NK-92 (cell line): Measurements from ENCODE around the gene EPHB2.
"Not testable (repeated sequence)": the region's sequence is repeated elsewhere in the genome, so short reads cannot be mapped to it uniquely, and the experiment has no call there.

Experiments used
- DNase-seq: peaks from one replicate; lab custom pipeline; 2025; ENCODE audit not compliant: unreplicated experiment; lab: John Stamatoyannopoulos, UW

Gene EPHB2

DNA sequence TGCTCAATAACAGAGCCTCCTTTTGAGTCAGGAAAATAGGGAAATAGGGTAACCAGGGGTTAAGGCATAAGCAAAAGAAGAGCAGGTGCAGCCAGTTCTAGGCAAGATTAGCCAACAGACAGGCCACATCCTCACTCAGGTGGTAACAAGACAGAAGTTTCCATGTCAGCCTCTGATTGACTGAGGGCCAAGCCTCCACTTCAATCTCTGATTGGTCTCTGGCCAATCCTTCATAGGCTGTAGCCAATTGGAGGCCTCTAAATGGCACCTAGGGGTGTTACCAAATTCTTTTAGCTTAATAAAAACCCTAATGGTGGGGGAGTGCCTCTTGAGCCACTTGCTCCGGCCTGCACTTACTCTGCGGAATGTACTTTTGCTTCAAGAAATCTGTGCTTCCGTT is 224.8 kb downstream of the EPHB2 start:
- DNase-seq, result no peak

DNA sequence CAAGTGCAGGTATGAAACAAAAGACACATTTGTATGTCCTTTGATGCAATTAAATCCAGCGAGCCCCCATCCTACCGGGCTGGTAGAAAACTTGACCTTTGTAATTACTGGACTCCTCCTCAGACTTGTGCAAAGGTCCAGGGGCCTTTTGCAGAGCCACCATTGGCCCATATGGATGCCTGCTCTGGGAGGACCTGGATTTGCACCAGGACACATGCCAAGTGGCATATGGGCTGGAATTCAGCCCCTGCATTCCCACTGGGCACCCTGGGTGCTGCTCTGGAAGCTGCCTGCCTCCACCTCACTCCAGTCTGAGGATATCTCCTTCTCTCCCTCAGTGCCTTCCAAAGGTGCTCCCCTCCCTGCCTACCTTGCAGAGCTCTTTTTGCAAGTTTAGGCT is 226.0 kb downstream of the EPHB2 start:
- DNase-seq, result no peak

- DNase-seq, result no peak
Measured at GRCh38 chr1:22941257-22941656, 230.6 kb downstream of the EPHB2 start.

GRCh38 chr1:22944346-22945055 is 233.9 kb downstream of the EPHB2 start:
- DNase-seq, result no peak

GRCh38 chr1:22945171-22945570 is 234.5 kb downstream of the EPHB2 start:
- DNase-seq, result not testable (repeated sequence)

DNA sequence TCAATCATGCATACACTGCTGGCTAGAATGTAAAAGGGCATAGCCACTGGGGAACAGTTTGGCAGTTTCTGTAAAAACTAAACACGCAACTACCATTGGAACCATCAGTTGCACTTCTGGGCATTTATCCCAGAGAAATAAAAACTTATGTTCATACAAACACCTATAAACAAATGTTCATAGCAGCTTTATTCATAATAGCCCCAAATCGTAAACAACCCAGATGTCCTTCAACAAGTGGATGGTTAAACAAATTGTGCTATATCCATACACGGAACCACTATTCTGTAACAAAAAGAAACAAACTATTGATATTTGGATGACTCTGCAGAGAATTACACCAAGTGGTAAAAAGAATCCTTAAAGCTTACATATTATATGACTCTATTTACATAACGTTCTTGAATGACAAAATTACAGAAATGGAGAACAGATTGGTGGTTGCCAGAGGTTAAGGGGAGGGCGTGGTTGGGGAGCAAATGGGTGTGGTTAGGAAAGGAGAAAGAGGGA is 239.2 kb downstream of the EPHB2 start:
- DNase-seq, result no peak

- DNase-seq, result no peak
Measured at GRCh38 chr1:22951796-22952195, 241.2 kb downstream of the EPHB2 start.

DNA sequence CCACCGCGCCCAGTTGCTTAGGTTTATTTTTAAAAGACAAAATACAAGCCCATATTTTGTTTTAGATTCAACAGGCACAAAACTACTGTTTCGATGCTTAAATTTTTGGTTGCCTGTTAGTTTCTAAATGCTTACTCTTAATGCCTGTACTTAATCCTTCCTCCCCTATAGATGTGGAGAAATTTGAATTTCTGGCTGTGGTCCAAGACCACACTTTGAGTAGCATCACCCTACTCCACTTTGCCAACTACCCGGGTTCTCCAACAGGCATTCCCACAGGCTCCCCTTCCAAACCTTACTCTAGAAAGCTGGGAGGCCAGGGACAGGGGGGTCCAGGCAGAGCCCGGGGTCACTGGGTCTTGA is 242.0 kb downstream of the EPHB2 start:
- no peak for DNase-seq

DNA sequence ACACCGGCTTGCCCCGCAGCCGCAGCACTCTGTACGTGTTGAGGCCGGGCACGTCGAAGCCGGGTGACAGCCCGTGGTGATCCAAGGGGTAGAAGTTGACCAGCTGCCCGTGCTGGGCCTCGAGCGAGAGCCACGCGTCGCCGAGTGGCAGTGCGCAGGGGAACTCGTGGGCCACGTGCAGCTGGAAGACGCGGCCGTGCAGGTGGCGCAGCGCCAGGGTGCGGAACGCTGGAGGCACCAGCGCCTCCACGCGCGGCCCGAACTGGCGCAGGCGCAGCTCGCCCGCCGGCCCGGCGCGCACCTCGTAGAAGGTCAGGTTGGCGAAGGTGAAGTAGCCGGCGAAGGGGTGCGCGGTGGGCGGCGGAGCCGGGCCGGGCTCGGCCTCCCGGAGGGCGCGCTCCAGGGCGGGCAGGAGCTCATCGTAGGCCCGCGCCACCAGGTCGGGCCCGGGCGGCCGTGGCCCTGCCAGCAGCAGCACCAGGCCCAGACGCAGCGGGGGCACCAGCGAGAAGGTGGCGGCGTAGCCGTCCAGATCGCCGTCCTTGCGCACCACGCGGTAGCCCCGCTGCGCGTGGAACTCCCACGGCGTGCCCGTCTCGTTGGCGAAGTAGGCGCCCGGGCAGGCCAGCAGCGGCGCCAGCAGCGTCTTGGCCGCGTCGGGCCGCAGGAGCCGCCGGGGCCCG is 242.6 kb downstream of the EPHB2 start:
- no peak for DNase-seq

- no peak for DNase-seq
Measured at GRCh38 chr1:22953740-22954141, 243.1 kb downstream of the EPHB2 start.

DNA sequence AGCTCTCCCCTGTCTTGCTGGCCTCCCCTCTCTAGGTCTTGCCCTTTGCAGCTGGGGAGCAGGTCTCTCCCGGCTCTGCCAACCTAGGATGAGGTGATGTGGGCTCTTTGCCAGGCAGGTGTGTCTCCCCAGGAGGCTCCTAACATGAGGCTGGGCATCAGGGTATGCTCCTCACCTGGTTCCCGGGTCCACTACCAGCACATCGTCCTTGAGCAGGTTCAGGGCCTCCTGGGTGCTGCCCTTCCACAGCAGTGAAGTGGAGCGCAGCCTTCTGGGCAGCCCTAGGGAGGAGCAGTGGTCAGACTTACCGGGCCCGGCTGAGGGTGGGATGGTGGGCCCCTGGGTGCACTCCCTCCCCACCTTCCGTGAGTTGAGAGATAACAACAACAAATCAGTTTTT is 244.5 kb downstream of the EPHB2 start:
- DNase-seq, result no peak

GRCh38 chr1:22957066-22957465 is 246.4 kb downstream of the EPHB2 start:
- no peak for DNase-seq

GRCh38 chr1:22958556-22958955 is 247.9 kb downstream of the EPHB2 start:
- DNase-seq, result no peak

DNA sequence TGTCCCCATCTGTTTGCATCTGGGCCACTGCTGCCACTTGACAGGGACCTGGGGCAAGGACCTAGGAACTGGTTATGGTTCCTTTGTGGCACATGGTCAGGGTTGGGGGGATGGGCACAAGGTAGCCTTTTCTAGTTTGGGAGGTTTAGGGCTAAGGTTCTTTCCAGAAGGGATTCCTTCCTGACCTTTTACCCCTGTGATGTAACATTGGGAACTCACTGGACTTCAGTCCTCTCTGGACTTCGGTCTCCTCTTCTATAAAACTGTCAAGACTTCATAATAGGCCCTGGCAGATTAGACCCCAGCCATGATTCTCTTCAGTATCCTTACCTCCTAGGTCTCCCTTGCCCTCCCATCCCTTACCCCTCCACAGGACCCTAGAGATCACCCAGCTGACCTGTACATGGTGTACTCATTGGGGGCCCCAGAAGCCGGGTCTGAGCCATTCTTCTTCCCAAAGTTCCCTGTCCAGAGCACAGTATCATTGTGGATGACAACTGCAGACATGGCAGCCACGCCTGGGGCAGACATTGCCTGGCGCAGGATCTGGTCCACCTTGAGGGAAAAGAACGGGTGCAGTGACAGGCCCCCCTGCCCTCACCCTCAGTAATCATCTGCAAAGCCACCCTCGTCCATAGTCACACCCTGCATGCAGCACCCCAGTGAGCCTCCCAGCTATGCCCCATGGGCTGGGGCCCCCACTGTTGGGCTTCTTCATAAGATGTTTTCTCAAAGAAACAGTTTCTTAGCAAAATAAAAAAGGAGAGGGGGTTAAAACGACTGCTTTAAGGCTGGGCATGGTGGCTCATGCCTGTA is 249.1 kb downstream of the EPHB2 start:
- DNase-seq, result no peak

GRCh38 chr1:22962558-22962957 is 251.9 kb downstream of the EPHB2 start:
- no peak for DNase-seq

DNA sequence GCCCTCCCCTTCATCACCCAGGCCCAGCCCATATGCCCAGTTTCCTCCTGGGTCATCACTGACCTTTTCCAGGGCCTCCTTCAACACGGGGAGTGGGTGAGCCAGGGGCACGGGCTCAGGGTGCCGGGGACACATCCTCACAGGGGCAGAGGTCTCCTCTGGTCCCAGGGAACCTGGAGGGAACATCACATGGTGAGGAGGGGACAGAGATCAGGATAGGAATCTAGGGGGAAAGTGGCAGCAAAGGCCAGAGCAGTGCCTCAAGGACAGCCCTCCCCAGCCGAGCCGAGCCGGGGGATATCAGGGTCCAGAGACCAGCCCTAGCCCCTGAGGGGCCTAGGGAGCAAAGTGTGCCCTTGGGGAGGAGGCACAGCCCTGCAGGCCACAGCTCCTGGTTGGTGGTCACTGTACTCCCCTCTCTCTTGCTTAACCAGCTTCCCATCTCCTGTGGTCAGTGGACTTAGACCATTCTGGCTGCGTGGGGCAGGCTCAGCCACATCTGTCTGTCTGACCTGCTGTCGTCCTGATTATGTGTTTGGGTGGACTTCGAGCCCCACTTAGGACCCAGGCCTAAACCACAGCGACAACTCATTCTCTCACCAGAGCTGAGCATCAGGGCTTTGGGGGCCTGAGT is 252.5 kb downstream of the EPHB2 start:
- DNase-seq, result no peak

- no peak for DNase-seq
Measured at GRCh38 chr1:22966309-22966708, 255.7 kb downstream of the EPHB2 start.

- DNase-seq, result no peak
Measured at GRCh38 chr1:22967833-22968232, 257.2 kb downstream of the EPHB2 start.

DNA sequence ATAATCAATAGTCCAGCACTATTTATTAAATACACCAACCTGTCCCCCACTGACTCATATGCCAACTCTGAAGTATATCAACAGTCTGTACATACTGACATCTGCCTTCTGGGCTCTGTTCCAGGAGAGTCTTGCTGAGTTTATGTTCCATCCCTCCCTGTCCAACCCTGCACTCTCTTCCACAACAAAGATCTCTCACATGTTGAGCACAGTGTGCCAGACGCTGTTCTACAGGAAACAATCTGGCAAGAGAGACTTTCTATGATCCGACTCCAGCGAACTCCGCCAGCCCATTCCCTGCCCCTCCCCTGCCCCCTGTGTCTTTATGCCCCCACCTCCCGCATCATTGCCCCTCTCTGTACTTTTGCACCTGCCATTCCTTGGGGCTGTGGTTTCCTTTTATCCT is 258.7 kb downstream of the EPHB2 start:
- DNase-seq, result no peak

- no peak for DNase-seq
Measured at GRCh38 chr1:22970096-22970495, 259.5 kb downstream of the EPHB2 start.
